Uterus (tissue), 4 donors: ENCODE results near the gene VRK1. TPM values are rescaled to one million over a fixed set of nuclear protein-coding genes. Genes with fewer than 3 reads are reported as not detected.

ENCODE experiments used
- DNase-seq, 2 donors: peaks; one replicate each; pipeline ENCODE4 v3.0.0-alpha.2; 2019 to 2020
- H3K27ac ChIP-seq, 2 donors: fragments of 200-600 bp; sonication (generic); 1 replicate in 1 of 2; 2 replicates in 1 of 2; pipeline ENCODE4 v1.5.1; 2016 to 2018
- H3K27me3 ChIP-seq, 2 donors: fragments of 200-600 bp; sonication (generic); one replicate each; pipeline ENCODE4 v1.5.1; 2018 to 2019; ENCODE audit warnings: control low read depth in 1 of 2
- H3K36me3 ChIP-seq, 2 donors: fragments of 200-600 bp; sonication (generic); one replicate each; pipeline ENCODE4 v1.5.1; 2019; ENCODE audit warnings: control low read depth in 1 of 2
- H3K4me1 ChIP-seq, 2 donors: fragments of 200-600 bp; sonication (generic); one replicate each; pipeline ENCODE4 v1.5.1; 2018 to 2019; ENCODE audit warnings: control low read depth in 1 of 2
- H3K4me3 ChIP-seq, 2 donors: fragments of 200-600 bp; sonication (generic); 1 replicate in 1 of 2; 2 replicates in 1 of 2; pipeline ENCODE4 v1.5.1; 2018 to 2019; ENCODE audit warnings: mild to moderate bottlenecking in 1 of 2
- H3K9me3 ChIP-seq, 2 donors: fragments of 200-600 bp; sonication (generic); one replicate each; pipeline ENCODE4 v1.5.1; 2019; ENCODE audit warnings: control low read depth in 1 of 2
- POLR2A ChIP-seq, 2 donors: fragments of 450-650 bp; IDR thresholded peaks; one replicate each; pipeline ENCODE4 v1.6.1; 2016; ENCODE audit warnings: antibody characterized with exemption in 2 of 2, mild to moderate bottlenecking in 1 of 2, moderate library complexity in 1 of 2
- intact Hi-C: fragments of 100-400 bp; cut with DNase I; formaldehyde crosslinking; loops from one replicate; pipeline ENCODE4 v1.15.1; 2023; ENCODE audit warnings: low total_unique reads
- total RNA-seq, 4 donors: library from RNA; depleted of rRNA in 3 of 4; stranded (reverse); fragments of >200 nt in 3 of 4; gene quantifications; one replicate each; pipeline versions ENCODE4 v1.1.0 to v1.2.4, GENCODE V29; 2014 to 2023
- TF ChIP-seq, protein P1 (sequence below), 4 experiments: fragments of 200-600 bp in 2 of 4; fragments of 450-650 bp in 2 of 4; sonication (generic) in 2 of 4; IDR thresholded peaks; one replicate each; pipeline ENCODE4 v1.5.1; 2016 to 2019; ENCODE audit warnings: antibody characterized with exemption in 4 of 4, mild to moderate bottlenecking in 2 of 4, moderate library complexity in 1 of 4
- donor health status: DM: yes; HTN: yes; CAD: no.

The VRK1 gene
- total RNA-seq, 4 donors from 2014 or later: 21.0 to 54.5 (median 37.1) TPM

DNA sequence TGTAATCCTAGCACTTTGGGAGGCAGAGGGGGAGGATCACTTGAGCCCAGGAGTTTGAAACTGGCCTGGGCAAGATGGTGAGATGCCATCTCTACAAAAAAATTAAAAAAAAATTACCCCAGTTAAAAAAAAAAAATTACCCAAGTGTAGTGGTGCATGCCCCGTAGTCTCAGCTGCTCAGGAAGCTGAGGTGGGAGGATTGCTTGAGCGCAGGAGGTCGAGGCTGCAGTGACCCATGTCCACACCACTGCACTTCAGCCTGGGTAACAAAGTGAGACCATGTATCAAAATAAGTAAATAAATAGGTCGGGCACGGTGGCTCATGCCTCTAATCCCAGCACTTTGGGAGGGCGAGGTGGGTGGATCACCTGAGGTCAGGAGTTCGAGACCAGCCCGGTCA lies 128.8 kb downstream of the VRK1 start:
- H3K9me3 ChIP-seq: no peaks in the 10 kb centered on the region
- TF ChIP-seq, protein P1, sequence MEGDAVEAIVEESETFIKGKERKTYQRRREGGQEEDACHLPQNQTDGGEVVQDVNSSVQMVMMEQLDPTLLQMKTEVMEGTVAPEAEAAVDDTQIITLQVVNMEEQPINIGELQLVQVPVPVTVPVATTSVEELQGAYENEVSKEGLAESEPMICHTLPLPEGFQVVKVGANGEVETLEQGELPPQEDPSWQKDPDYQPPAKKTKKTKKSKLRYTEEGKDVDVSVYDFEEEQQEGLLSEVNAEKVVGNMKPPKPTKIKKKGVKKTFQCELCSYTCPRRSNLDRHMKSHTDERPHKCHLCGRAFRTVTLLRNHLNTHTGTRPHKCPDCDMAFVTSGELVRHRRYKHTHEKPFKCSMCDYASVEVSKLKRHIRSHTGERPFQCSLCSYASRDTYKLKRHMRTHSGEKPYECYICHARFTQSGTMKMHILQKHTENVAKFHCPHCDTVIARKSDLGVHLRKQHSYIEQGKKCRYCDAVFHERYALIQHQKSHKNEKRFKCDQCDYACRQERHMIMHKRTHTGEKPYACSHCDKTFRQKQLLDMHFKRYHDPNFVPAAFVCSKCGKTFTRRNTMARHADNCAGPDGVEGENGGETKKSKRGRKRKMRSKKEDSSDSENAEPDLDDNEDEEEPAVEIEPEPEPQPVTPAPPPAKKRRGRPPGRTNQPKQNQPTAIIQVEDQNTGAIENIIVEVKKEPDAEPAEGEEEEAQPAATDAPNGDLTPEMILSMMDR (IDR thresholded peaks at IDR 0.05): no peak
- no peak for TF ChIP-seq POLR2A (IDR thresholded peaks at IDR 0.05)
- H3K27me3 ChIP-seq: no peaks in the 10 kb centered on the region
- H3K36me3 ChIP-seq: no peaks in the 10 kb centered on the region
- DNase-seq: no peak
- no peak overlapping the region for H3K4me3 ChIP-seq
- intact Hi-C loops: no loop called here
- no peak overlapping the region for H3K27ac ChIP-seq
- H3K4me1 ChIP-seq: no peaks in the 10 kb centered on the region

DNA sequence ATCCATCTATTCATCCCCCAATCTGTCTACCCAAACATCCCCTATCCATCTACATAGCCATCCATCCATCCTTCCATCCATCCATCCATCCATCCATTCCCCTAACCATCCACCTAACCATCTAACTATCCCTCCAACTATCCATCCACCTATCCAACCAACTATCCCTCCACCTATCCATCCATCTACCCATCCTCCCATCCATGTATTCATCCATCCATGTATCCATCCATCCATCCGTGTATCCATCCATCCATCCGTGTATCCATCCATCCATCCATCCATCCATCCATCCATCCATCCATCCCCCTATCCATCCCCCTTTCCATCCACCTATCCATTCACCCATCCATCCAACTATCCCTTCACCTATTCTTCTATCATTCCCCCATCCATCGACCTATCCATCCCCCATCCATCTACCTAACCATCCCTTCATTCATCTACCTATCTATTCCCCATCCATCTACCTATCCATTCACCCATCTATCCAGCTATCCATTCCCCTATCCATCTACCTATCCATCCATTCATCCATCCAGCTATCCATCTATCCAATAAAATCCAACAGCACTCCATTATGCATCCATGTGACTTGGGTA lies 131.7 kb downstream of the VRK1 start:
- H3K9me3 ChIP-seq: no peaks in the 10 kb centered on the region
- no peak for DNase-seq
- intact Hi-C loops: no loop called here
- H3K27me3 ChIP-seq: no peaks in the 10 kb centered on the region
- TF ChIP-seq POLR2A (IDR thresholded peaks at IDR 0.05): no peak
- TF ChIP-seq, protein P1 (IDR thresholded peaks at IDR 0.05): no peak
- no peak overlapping the region for H3K4me3 ChIP-seq
- H3K36me3 ChIP-seq: no peaks in the 10 kb centered on the region
- no peak overlapping the region for H3K27ac ChIP-seq
- H3K4me1 ChIP-seq: no peaks in the 10 kb centered on the region

DNA sequence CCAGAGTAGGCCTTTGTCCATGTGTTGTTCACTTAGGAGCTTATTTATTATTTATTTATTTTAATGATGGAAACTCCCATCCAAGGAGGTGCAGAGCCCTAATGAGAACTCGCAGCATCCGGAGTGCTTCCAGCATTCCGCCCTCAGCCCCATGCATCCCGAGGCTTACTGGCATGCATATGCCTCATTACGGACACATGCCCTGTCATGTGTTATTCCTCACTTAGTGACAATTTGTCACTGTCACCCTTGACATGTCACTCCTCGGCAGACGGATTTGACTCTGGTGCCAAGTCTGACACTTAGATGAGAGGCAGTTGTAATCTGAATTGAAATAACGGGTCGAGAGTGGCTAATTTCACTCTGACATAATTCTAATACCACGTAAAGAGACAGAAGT lies 132.8 kb downstream of the VRK1 start:
- TF ChIP-seq POLR2A (IDR thresholded peaks at IDR 0.05): no peak
- TF ChIP-seq, protein P1 (IDR thresholded peaks at IDR 0.05): no peak
- DNase-seq: no peak
- no peaks in the 10 kb centered on the region for H3K4me1 ChIP-seq
- intact Hi-C loops: no loop called here
- H3K36me3 ChIP-seq: no peaks in the 10 kb centered on the region
- H3K4me3 ChIP-seq: no peak overlapping the region
- H3K27me3 ChIP-seq: no peaks in the 10 kb centered on the region
- H3K9me3 ChIP-seq: no peaks in the 10 kb centered on the region
- H3K27ac ChIP-seq: no peak overlapping the region

DNA sequence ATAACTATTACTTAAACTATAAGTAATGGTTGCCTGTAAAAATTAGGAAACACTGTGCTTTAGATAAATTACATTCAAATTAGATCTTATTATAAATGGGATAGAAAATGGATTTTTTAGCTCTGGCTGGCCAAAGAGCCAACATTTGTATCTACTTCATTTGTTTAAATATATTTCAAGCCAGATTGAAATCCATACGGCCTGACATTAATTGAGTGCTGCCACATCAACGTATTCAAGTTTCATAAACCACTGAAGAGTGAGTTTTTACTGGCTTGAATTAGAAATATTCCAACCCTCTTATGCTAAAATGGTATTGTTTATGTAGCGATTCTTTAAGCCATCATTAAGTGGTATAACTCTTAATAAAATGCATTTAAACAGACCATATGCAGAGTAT lies 133.3 kb downstream of the VRK1 start:
- Histone ChIP-seq H3K36me3 (no peaks in the 10 kb centered on the region), H3K27ac (no peak overlapping the region), H3K4me3 (no peak overlapping the region), H3K27me3 (no peaks in the 10 kb centered on the region), H3K4me1 (no peaks in the 10 kb centered on the region), H3K9me3 (no peaks in the 10 kb centered on the region)
- TF ChIP-seq, protein P1 (IDR thresholded peaks at IDR 0.05): no peak
- no peak for TF ChIP-seq POLR2A (IDR thresholded peaks at IDR 0.05)
- intact Hi-C loops: no loop called here
- DNase-seq: no peak
